HL-60 (cell line): Measurements from ENCODE around the gene ELOVL4.

Experiments
- GABPA ChIP-seq: IDR thresholded peaks from 2 replicates; pipeline ENCODE4 v1.6.1; 2012; ENCODE audit warnings: low read depth
- POLR2AphosphoS5 ChIP-seq: IDR thresholded peaks from 2 replicates; pipeline ENCODE4 v1.6.1; 2012; ENCODE audit warnings: low read depth
- SPI1 ChIP-seq: IDR thresholded peaks from 2 replicates; pipeline ENCODE4 v1.6.1; 2012; ENCODE audit warnings: low read depth, mild to moderate bottlenecking, borderline replicate concordance
- TF ChIP-seq, protein P1 (sequence below): IDR thresholded peaks from one replicate; pipeline ENCODE4 v1.5.1; 2011; ENCODE audit warnings: low read length, control low read depth, inconsistent platforms; ENCODE audit not compliant: insufficient read depth
- TF ChIP-seq, protein P2 (sequence below): IDR thresholded peaks from 2 replicates; pipeline ENCODE4 v1.6.1; 2012; ENCODE audit warnings: low read depth; ENCODE audit not compliant: insufficient replicate concordance

DNA sequence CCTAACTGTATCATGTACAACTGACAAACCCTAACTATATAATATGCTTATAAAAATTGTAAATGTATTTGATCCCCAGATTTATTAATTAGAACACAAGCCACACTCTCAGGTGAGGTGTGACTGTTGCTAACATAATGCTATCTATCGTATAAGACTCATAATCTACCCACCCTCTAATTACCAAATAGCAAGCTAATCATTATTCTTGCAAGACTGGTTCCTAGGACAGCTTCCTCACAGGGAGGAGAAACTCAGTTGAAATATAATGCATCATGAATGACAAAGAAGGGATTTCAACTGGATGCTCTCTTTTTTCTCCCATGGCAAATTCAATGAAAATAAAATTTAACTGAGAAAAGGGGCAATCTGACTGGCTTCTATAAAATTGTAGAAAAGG, 35.4 kb downstream of the ELOVL4 start:
- TF ChIP-seq POLR2AphosphoS5 (no peak), GABPA (no peak), SPI1 (no peak)
- TF ChIP-seq, protein P1, sequence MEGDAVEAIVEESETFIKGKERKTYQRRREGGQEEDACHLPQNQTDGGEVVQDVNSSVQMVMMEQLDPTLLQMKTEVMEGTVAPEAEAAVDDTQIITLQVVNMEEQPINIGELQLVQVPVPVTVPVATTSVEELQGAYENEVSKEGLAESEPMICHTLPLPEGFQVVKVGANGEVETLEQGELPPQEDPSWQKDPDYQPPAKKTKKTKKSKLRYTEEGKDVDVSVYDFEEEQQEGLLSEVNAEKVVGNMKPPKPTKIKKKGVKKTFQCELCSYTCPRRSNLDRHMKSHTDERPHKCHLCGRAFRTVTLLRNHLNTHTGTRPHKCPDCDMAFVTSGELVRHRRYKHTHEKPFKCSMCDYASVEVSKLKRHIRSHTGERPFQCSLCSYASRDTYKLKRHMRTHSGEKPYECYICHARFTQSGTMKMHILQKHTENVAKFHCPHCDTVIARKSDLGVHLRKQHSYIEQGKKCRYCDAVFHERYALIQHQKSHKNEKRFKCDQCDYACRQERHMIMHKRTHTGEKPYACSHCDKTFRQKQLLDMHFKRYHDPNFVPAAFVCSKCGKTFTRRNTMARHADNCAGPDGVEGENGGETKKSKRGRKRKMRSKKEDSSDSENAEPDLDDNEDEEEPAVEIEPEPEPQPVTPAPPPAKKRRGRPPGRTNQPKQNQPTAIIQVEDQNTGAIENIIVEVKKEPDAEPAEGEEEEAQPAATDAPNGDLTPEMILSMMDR: no peak
- TF ChIP-seq, protein P2, sequence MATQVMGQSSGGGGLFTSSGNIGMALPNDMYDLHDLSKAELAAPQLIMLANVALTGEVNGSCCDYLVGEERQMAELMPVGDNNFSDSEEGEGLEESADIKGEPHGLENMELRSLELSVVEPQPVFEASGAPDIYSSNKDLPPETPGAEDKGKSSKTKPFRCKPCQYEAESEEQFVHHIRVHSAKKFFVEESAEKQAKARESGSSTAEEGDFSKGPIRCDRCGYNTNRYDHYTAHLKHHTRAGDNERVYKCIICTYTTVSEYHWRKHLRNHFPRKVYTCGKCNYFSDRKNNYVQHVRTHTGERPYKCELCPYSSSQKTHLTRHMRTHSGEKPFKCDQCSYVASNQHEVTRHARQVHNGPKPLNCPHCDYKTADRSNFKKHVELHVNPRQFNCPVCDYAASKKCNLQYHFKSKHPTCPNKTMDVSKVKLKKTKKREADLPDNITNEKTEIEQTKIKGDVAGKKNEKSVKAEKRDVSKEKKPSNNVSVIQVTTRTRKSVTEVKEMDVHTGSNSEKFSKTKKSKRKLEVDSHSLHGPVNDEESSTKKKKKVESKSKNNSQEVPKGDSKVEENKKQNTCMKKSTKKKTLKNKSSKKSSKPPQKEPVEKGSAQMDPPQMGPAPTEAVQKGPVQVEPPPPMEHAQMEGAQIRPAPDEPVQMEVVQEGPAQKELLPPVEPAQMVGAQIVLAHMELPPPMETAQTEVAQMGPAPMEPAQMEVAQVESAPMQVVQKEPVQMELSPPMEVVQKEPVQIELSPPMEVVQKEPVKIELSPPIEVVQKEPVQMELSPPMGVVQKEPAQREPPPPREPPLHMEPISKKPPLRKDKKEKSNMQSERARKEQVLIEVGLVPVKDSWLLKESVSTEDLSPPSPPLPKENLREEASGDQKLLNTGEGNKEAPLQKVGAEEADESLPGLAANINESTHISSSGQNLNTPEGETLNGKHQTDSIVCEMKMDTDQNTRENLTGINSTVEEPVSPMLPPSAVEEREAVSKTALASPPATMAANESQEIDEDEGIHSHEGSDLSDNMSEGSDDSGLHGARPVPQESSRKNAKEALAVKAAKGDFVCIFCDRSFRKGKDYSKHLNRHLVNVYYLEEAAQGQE: no peak
